ENCODE data around the gene ZNF740.

Gene ZNF740

GRCh38 chr12:53224061-53224896 lies 43.8 kb downstream of the ZNF740 start:
- H3K4me3 ChIP-seq (ENCODE audit: low read depth, low read length) = no peak overlapping the region
- no peak for TF ChIP-seq CTCF (IDR thresholded peaks at IDR 0.05; ENCODE audit: low read depth, low read length, missing control alignments)
- in situ Hi-C loops (cut with HindIII; ENCODE audit: low sequenced_read_pairs) = no loop called here

GRCh38 chr12:53224897-53225634 lies 44.5 kb downstream of the ZNF740 start:
- in situ Hi-C loops (cut with HindIII; ENCODE audit: low sequenced_read_pairs) = no loop called here
- no peak for DNase-seq (ENCODE audit: low read depth)
- no peak overlapping the region for H3K4me3 ChIP-seq (ENCODE audit: low read depth, low read length)
- TF ChIP-seq CTCF (IDR thresholded peaks at IDR 0.05; ENCODE audit: low read depth, low read length, missing control alignments) = no peak

More at GRCh38 chr12:53224061-53224896, 43.8 kb downstream of the ZNF740 start:
- no peak for DNase-seq (ENCODE audit: low read depth)

- DNase-seq (ENCODE audit: low read depth) = no peak
- no peak overlapping the region for H3K4me3 ChIP-seq (ENCODE audit: low read depth, low read length)
- in situ Hi-C loops (cut with HindIII; ENCODE audit: low sequenced_read_pairs) = no loop called here
- TF ChIP-seq CTCF (IDR thresholded peaks at IDR 0.05; ENCODE audit: low read depth, low read length, missing control alignments) = no peak
These were observed 45.3 kb downstream of the ZNF740 start for GRCh38 chr12:53225635-53226424.

GRCh38 chr12:53226815-53227214 lies 46.3 kb downstream of the ZNF740 start:
- H3K4me3 ChIP-seq (ENCODE audit: low read depth, low read length) = no peak overlapping the region
- in situ Hi-C loops (cut with HindIII; ENCODE audit: low sequenced_read_pairs) = no loop called here
- no peak for TF ChIP-seq CTCF (IDR thresholded peaks at IDR 0.05; ENCODE audit: low read depth, low read length, missing control alignments)
- DNase-seq (ENCODE audit: low read depth) = no peak

GRCh38 chr12:53227341-53227740 lies 46.8 kb downstream of the ZNF740 start:
- in situ Hi-C loops (cut with HindIII; ENCODE audit: low sequenced_read_pairs) = no loop called here
- TF ChIP-seq CTCF (IDR thresholded peaks at IDR 0.05; ENCODE audit: low read depth, low read length, missing control alignments) = no peak
- no peak overlapping the region for H3K4me3 ChIP-seq (ENCODE audit: low read depth, low read length)
- no peak for DNase-seq (ENCODE audit: low read depth)

GRCh38 chr12:53227836-53228235 lies 47.3 kb downstream of the ZNF740 start:
- in situ Hi-C loops (cut with HindIII; ENCODE audit: low sequenced_read_pairs) = no loop called here

More at GRCh38 chr12:53227836-53228235, 47.3 kb downstream of the ZNF740 start:
- TF ChIP-seq CTCF (IDR thresholded peaks at IDR 0.05; ENCODE audit: low read depth, low read length, missing control alignments) = no peak
- DNase-seq (ENCODE audit: low read depth) = no peak
- H3K4me3 ChIP-seq (ENCODE audit: low read depth, low read length) = no peak overlapping the region
